NT2/D1 (cell line): ENCODE results near the gene TOMM20.

Source experiments
- YY1 ChIP-seq: IDR thresholded peaks from 2 replicates; pipeline ENCODE4 v1.6.1; 2011; ENCODE audit not compliant: insufficient read length, insufficient read depth
- ZNF274 ChIP-seq: IDR thresholded peaks from 2 replicates; pipeline ENCODE4 v1.6.1; 2011; ENCODE audit warnings: mild to moderate bottlenecking, low read depth, low read length

GRCh38 chr1:235160383-235160956, 31.8 kb upstream of the TOMM20 start:
- no peak for TF ChIP-seq ZNF274
- TF ChIP-seq YY1, result no peak
